HG02571 (cell line): Measurements from ENCODE around the gene POFUT2.
"Not testable (repeated sequence)": the region's sequence is repeated elsewhere in the genome, so short reads cannot be mapped to it uniquely, and the experiment has no call there.

Source experiments
- ATAC-seq: cut with Tn5 transposase; IDR thresholded peaks from one replicate; pipeline ENCODE4 v1.9.1; 2021; ENCODE audit warnings: mild to moderate bottlenecking, moderate library complexity; ENCODE audit not compliant: unreplicated experiment

Gene POFUT2

DNA sequence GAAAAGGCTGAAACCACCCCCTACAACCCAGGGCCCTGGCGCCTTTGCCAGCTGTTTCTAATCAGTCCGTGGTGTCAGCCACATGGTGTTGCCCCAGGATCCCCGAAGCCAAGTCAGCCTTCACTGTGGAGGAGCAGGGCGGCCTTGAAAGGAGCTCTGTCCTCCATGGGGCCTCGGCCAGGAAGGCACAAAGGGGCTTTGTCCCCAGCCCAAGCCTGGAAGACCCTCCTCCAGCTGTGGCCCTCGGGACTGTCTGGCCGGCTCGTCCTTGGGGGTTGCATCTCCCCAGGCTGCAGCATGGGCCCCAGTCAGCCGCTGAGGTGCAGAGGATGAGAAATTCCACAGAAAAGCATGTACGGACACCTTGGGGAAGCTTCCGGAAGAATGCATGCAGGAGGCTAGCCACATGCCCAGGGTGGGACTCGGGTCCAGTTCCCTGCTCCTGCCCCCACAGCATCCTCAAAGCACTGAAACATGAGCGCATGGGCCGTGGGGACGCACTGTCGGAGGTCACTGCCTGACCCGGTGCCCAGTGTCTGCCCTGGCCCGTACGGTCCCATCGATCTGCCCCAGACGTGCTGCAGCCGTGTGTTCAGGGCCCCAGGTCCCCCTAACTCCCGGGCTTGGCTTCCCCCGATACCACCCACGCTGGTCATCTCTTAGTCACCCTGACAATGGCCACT is 38.6 kb upstream of the POFUT2 start:
- no peak for ATAC-seq

DNA sequence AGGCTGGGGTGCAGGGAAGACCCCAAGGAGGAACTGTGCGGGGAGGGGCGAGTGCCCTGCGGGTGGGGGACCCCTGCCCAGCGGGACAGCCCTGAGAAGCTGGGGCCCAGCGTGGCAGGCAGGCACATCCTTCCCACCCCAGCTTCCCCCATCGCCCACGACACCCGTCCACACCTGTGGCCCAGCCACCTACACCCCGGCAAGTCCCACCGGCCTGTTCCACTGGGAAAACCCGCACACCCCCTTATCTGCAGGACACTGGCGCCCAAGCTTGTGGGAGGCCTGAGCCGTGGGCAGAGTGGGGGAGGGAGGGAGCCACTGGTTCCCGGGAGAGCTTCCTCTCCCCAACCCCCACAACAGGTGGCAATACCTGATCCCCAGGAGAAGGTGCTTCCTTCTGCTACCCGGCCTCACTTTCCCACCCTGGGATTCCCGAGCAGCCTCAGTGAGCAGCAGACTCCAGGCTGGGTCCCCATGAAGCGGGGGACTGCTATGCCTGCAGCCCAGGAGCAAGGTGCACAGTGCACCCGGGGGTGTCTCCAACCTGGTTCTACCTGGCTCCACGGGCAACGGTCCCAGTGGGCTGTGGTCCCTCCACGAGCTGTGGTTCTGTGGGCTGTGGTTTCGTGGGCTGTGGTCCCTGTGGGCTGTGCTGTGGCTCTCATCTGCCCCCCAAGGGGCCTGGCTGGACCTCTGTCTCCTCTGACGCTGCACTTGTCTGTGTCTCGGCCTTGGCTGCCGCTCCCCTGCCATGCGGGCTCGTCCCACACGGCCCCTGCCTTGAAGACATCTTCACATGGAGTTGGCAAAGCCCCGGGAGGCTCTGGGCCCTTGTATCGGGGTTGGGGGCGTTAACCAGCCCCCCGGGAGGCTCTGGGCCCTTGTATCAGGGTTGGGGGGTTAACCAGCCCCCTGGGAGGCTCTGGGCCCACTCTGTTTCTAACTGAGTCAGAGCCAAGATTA is 37.8 kb upstream of the POFUT2 start:
- ATAC-seq, result no peak

GRCh38 chr21:45324489-45325205 is 37.0 kb upstream of the POFUT2 start:
- ATAC-seq, result no peak

DNA sequence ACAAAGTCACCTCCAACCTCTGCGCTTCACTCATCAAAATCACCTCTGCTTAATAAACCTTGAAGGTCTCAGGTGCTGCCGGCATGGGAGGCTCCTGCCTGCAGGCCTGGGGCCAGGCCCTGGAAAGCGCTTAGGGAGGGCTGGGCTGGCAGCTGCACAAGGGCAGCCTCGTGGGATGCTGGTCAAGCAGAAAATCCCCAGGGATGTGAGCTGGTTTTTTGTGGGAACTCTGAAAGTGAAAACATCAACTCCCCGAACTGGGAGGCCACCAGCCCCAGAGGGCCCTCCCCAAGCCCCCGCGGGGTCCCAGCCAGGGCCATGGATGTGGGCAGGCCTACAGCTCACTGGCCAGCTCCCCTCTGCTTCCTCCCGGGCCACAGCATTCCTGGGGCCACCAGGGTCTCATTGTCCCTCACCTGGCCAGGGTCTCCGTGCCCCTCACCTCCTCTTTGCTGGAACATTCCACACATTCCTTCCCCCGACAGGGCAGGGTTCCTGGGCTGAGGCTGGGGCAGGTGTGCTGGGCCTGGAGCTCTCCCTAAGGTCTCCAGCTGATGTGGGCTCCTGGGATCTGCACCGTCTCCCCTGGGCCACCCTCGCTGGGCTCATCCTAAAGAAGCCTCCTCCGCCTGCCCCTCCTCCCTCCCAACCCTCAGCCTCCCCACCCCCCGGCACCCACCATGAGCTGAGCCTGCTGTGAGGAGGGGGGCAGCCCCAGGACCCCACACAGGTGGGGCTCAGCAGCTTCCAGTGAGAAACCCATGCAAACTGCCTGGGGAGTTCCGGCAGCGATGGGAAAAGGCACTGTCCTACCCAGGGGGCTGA is 36.0 kb upstream of the POFUT2 start:
- ATAC-seq, result no peak

GRCh38 chr21:45322960-45323461 is 35.3 kb upstream of the POFUT2 start:
- no peak for ATAC-seq

DNA sequence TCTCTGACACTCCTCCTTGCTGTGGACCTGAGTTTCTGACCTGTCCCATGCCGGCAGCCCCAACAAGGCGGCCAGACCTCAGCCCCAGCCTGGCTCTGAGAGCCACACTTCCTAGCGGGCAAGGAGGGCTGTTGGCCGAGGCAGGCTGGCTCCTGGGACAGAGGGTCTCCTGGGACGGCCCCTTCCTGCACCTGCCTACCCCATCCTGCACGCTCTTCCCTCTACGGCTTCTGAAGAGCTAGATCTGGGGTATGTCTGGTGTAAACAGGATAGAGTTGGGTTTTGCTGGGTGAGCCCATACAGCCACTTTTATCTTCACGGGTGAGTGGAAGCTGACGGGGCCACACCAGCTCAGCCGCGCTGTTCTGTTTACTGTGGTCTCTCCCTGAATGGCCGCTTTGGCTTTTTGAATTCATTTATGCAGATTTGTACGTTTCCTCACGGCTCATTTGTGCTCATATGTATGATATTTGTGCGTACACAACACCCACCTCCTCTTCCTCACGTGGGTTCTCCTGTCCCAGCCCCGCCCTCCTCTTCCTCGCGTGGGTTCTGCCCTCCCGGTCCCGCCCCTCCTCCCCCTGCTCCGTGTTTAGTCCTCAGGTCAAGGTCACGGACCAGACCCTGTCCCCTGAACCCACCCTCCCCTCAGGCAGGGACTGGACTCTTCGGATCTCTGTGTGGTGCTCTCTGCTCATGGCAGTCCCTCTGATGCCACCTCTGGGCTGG is 34.7 kb upstream of the POFUT2 start:
- ATAC-seq, result no peak

DNA sequence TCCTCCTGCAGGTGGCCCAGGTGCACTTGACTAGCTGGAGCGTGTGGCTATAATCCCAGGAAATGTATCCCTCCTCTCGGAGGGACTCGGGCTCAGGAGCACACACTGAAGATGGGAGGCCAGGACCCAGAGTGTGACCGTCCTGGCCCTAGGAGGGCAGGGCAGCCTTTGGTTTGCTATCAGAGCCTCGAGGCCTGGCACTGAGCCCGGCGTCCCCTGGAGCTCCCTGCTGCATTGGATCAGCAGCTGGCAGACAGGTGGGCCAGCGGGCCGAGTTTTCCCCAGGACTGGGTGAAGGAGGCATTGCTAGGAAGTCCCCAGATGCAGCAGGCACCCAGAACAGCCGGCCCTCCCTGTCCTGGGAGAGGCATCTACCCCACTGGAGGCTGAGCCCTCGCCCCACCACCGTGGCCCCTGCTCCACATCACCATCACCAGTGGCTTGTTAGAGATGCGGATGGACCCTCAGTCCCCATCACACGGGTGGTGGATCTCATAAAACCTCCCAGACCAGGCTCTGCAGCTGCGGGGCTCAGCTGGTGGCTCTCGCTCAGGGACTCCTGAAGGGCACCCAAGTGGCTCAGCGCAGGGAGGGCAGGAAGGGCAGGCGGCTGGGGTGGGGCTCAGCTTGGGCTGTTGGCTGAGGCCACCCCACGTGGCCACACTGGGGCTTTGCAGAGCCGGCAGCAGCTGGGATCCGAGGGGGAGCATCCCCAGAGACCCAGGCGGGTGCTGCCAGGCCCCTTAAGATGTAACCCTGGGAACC is 32.7 kb upstream of the POFUT2 start:
- no peak for ATAC-seq

GRCh38 chr21:45319461-45320211 is 31.9 kb upstream of the POFUT2 start:
- ATAC-seq, result no peak

GRCh38 chr21:45318556-45319404 is 31.1 kb upstream of the POFUT2 start:
- no peak for ATAC-seq

DNA sequence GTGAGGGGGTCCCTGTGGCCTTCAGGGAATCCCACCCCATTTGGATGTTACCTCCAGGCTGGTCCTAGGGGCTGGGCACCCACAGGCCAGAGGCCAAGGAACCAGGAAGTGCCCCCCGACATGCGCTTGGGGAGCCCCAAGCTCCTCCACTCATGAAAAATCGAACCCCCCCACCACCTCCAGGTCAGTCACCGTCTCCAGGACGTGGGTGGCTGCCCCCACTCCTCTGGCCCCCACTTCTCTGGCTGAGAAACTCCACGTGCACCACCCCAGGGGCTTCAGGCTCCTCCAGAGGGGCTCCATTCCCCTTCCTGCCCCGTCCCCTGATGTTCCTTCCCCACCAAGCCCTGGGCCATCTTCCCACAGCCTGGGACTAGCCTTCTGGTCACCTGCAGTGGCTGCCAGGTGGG is 30.5 kb upstream of the POFUT2 start:
- ATAC-seq, result no peak

DNA sequence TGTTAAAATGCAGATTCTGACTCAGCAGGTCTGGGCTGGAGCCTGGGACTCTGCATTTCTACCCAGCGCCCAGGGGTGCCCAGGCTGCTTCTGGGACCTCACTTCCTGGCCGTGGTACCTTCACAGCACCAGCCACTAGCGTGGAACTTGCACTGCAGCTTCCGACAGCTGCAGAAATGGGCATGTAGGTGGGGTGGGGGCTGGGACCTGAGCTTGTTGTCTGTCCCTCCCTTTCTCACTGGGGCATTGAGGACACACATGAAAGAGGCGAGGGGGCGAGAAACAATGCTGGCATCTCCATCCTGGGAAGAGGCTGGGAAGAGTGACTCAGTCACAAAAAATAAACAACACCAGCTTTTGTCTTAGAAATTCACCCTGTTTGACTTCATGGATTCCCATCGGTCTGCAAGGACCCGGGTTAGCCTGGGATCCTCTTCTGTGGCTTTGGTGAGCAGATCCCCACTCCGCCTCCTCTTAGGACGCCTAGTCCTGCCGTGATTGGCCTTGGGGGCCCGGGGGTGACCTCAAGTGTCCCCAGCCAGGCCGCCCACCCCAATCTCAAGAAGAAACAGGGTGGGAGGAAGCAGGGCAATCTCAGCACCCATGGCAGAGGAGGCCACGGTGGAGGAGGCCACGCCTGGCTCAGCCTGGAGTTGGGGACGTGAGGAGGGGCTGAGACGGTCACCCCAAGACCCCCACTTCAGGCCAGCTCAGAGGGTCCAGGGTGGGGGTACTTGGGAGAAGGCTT is 29.9 kb upstream of the POFUT2 start:
- ATAC-seq, result no peak

- no peak for ATAC-seq
Observed at GRCh38 chr21:45316871-45317397, 29.2 kb upstream of the POFUT2 start.

DNA sequence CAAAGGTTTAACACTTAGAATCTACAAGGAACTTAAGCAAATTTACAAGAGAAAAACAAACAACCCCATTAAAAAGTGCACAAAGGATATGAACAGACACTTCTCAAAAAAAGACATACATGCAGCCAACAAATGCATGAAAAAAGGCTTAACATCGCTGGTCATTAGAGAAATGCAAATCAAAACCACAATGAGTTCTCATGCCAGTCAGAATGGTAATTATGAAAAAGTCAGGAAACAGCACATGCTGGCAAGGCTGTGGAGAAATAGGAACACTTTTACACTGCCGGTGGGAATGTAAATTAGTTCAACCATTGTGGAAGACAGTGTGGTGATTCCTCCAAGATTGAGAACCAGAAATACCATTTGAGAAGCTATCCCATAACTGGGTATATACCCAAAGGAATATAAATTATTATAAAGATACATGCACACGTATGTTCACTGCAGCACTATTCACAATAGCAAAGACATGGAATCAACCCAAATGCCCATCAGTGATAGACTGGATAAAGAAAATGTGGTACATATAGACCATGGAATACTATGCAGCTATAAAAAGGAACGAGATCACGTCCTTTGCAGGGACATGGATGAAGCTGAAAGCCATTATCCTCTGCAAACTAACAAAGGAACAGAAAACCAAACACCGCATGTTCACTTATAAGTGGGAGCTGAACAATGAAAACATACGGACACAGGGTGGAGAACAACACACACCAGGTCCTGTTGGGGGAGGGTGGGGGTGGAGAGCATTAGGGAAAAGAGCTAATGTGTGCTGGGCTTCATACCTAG is 28.2 kb upstream of the POFUT2 start:
- ATAC-seq, result not testable (repeated sequence)

DNA sequence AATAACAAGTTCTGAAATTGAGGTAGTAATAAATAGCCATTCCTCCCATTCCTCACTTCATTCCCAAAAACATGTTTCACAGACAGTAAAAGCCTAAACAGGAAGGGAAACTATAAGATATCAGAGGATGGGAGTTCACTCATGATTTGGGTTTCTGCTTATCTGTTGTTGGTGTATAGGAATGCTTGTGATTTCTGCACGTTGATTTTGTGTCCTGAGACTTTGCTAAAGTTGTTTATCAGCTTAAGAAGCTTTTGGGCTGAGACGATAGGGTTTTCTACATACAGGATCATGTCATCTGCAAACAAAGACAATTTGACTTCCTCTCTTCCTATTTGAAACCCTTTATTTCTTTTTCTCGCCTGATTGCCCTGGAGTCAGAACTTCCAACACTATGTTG is 26.0 kb upstream of the POFUT2 start:
- no peak for ATAC-seq

DNA sequence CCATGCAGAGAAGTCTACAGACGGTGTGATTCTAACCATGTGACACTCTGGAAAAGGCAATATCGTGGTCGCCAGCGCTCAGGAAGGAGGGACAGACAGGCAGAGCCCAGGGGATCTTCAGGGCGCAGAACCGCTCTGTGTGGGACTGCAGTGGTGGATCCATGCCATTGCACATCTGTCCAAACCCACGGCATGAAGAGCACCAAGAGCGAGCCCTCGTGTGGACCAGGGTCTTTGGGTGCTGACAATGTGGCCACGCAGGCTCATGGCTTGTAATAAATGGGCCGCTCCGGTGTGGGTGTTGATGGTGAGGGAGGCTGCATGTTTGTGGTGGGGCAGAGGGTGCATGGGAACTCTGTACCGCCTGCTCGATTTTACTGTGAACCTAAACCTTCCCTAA is 25.3 kb upstream of the POFUT2 start:
- ATAC-seq, result no peak

DNA sequence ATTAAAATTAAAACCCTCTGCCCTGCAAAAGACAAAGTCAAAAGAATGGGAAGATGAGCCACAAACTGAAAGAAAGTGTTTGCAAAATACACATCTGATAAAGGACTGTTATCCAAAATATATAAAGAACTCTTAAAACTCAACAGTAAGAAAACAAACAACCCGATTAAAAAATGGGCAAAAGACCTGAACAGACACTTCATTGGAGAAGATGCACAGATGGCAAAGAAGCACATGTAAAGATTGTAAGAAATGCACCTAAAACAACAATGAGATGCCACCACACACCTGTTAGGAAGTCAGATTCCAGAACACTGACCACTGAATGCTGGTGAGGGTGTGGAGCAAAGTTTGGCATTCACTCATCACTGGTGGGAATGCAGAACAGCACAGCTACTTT is 24.6 kb upstream of the POFUT2 start:
- ATAC-seq, result no peak
